Measurements from ENCODE around the gene PLA2G2C. TPM values are rescaled to one million over a fixed set of nuclear protein-coding genes. Genes with fewer than 3 reads are reported as not detected.

The PLA2G2C gene
- total and polyA plus RNA-seq, 2 donors (not counting 3 experiments of a cell fraction or from before 2014, with no cell fraction given): not detected

DNA sequence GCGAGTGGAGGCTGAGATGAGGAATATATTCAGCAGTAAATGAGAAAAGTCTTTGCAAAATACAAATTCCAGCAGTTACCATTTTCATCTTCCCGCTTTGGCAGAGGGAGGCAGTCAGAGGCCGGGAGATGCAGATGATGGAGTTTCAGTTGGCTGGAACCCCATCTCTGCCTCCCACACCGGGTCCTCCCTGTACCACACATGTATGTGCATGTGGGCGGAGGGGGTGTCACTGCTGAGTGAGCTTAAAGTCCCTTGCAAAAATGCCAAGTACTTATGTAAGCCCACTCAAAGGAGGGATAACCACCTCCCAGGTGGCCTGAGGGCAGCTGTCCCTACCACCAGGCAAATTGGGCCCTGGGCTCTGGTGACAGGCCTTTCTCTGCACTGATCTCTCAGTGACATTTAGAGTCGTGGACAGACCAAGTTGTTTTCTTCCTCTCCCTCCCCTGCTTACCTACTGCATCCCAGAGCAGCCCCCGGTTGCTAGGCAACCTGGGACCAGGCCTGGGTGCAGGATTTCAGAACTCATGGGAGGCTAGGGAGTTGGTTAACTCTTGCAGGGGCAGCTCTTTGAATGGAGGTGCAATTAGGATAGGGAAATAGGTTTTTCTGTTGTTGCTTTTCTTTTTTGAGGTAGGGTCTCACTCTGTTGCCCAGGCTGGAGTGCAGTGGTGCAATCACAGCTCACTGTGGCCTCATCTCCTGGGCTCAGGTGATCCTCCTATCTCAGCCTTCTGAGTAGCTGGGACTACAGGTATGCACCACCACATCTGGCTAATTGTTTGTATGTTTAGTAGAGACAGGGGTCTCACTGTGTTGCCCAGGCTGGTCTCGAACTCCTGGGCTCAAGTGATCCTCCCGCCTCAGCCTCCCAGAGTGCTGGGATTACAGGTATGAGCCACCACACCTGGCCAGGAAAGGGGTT, 17.5 kb downstream of the PLA2G2C start:
- Histone ChIP-seq H3K27me3 (ENCODE audit: control insufficient read depth in 2 of 2, insufficient read depth in 2 of 2, low read length in 2 of 2) (no peaks in the 10 kb centered on the region), H3K27ac (ENCODE audit: insufficient read depth, low read depth, low read length) (no peak overlapping the region), H3K4me2 (ENCODE audit: insufficient read depth, low read length) (no peak overlapping the region), H3K9me3 (replicated peaks; ENCODE audit: control insufficient read depth, insufficient read depth, low read length) (no peaks in the 10 kb centered on the region), H3K9ac (replicated peaks; ENCODE audit: extremely low read depth, insufficient read depth, low read length) (no peak overlapping the region), H4K20me1 (replicated peaks; ENCODE audit: control insufficient read depth, extremely low read depth, insufficient read depth, low read length) (no peaks in the 10 kb centered on the region), H3K79me2 (ENCODE audit: control insufficient read depth, insufficient read depth, low read length) (no peaks in the 10 kb centered on the region), H3K9me1 (replicated peaks; ENCODE audit: control insufficient read depth, extremely low read depth, insufficient read depth, low read length) (no peaks in the 10 kb centered on the region), H2AFZ (ENCODE audit: low read depth, low read length) (no peak overlapping the region), H3K36me3 (ENCODE audit: control insufficient read depth in 2 of 2, extremely low read depth in 1 of 2, insufficient read depth in 2 of 2, low read length in 2 of 2) (no peaks in the 10 kb centered on the region), H3K4me3 (replicated peaks in 1 of 3; ENCODE audit: insufficient read depth in 1 of 3, low read depth in 1 of 3, low read length in 3 of 3) (no peak overlapping the region), H3K4me1 (ENCODE audit: control insufficient read depth, extremely low read depth, insufficient read depth, low read length) (no peaks in the 10 kb centered on the region)
- intact Hi-C loops (cut with micrococcal nuclease): no loop called here
- ChIA-PET POLR2A (no interaction called here), CTCF (interaction anchor here (7.6 kb wide), 1 partner anchor 25 kb away, joined by 65 read pairs; no protein-coding TSS in a partner anchor)
- dilution Hi-C loops (cut with MboI; ENCODE audit: extremely low pct_ligation_motif_present, low sequenced_read_pairs): no loop called here
- no TSS peak for BruUV-seq (replicated peaks)
- no peak for FAIRE-seq
- TF ChIP-seq, protein P1, sequence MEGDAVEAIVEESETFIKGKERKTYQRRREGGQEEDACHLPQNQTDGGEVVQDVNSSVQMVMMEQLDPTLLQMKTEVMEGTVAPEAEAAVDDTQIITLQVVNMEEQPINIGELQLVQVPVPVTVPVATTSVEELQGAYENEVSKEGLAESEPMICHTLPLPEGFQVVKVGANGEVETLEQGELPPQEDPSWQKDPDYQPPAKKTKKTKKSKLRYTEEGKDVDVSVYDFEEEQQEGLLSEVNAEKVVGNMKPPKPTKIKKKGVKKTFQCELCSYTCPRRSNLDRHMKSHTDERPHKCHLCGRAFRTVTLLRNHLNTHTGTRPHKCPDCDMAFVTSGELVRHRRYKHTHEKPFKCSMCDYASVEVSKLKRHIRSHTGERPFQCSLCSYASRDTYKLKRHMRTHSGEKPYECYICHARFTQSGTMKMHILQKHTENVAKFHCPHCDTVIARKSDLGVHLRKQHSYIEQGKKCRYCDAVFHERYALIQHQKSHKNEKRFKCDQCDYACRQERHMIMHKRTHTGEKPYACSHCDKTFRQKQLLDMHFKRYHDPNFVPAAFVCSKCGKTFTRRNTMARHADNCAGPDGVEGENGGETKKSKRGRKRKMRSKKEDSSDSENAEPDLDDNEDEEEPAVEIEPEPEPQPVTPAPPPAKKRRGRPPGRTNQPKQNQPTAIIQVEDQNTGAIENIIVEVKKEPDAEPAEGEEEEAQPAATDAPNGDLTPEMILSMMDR (IDR thresholded peaks at IDR 0.05; ENCODE audit: extremely low read depth in 1 of 2, insufficient read depth in 1 of 2, low read depth in 1 of 2, low read length in 2 of 2): no peak
- TF ChIP-seq POLR2A (IDR thresholded peaks at IDR 0.05; ENCODE audit: low read depth, low read length): no peak
- TF ChIP-seq, protein P2, sequence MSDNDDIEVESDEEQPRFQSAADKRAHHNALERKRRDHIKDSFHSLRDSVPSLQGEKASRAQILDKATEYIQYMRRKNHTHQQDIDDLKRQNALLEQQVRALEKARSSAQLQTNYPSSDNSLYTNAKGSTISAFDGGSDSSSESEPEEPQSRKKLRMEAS (IDR thresholded peaks at IDR 0.05; ENCODE audit: insufficient read depth, insufficient read length): no peak
- no peak for DNase-seq (ENCODE audit: low read depth, low spot score)

DNA sequence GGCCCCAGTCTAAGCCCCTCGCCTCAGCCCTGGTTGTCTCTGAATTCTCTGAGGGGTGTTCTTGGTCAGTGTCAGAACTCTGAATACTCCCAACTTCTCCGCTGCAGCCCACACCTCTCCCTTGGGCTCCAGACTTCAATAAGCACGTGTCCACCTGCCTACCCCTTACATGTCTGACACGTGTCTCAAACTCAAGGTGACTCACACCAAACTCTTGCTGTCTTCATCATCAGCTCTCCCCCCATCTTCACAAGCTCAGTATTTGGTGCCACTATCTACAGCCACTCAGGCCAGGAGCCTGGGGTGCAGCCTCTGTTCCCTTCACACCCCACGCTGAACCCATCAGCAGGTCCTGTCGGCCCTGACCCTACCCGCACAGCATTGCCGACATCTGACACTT, 19.2 kb downstream of the PLA2G2C start:
- Histone ChIP-seq H3K4me3 (replicated peaks in 1 of 3; ENCODE audit: insufficient read depth in 1 of 3, low read depth in 1 of 3, low read length in 3 of 3) (no peak overlapping the region), H3K9me1 (replicated peaks; ENCODE audit: control insufficient read depth, extremely low read depth, insufficient read depth, low read length) (no peaks in the 10 kb centered on the region), H3K9ac (replicated peaks; ENCODE audit: extremely low read depth, insufficient read depth, low read length) (no peak overlapping the region), H3K27me3 (ENCODE audit: control insufficient read depth in 2 of 2, insufficient read depth in 2 of 2, low read length in 2 of 2) (no peaks in the 10 kb centered on the region), H3K4me2 (ENCODE audit: insufficient read depth, low read length) (no peak overlapping the region), H3K27ac (ENCODE audit: insufficient read depth, low read depth, low read length) (no peak overlapping the region), H4K20me1 (replicated peaks; ENCODE audit: control insufficient read depth, extremely low read depth, insufficient read depth, low read length) (no peaks in the 10 kb centered on the region), H3K36me3 (ENCODE audit: control insufficient read depth in 2 of 2, extremely low read depth in 1 of 2, insufficient read depth in 2 of 2, low read length in 2 of 2) (no peaks in the 10 kb centered on the region), H3K79me2 (ENCODE audit: control insufficient read depth, insufficient read depth, low read length) (no peaks in the 10 kb centered on the region), H3K9me3 (replicated peaks; ENCODE audit: control insufficient read depth, insufficient read depth, low read length) (no peaks in the 10 kb centered on the region), H2AFZ (ENCODE audit: low read depth, low read length) (no peak overlapping the region), H3K4me1 (ENCODE audit: control insufficient read depth, extremely low read depth, insufficient read depth, low read length) (no peaks in the 10 kb centered on the region)
- ChIA-PET POLR2A (no interaction called here), CTCF (interaction anchor here (0.9 to 7.6 kb wide), 2 partner anchors 14 to 27 kb away, joined by 3 to 65 read pairs; no protein-coding TSS in a partner anchor)
- dilution Hi-C loops (cut with MboI; ENCODE audit: extremely low pct_ligation_motif_present, low sequenced_read_pairs) (no loop called here), intact Hi-C loops (cut with micrococcal nuclease) (no loop called here)
- FAIRE-seq (no peak), DNase-seq (ENCODE audit: low read depth, low spot score) (no peak)
- no TSS peak for BruUV-seq (replicated peaks)
- no peak for TF ChIP-seq JUN (IDR thresholded peaks at IDR 0.05; ENCODE audit: borderline replicate concordance, insufficient read depth, insufficient read length, low read depth)
- TF ChIP-seq FOS (IDR thresholded peaks at IDR 0.05; ENCODE audit: borderline replicate concordance, insufficient read depth, low read length): no peak
- no peak for TF ChIP-seq GATA2 (IDR thresholded peaks at IDR 0.05; ENCODE audit: insufficient read depth, insufficient read length, low read depth, low read length)
- no peak for TF ChIP-seq MYC (IDR thresholded peaks at IDR 0.05; ENCODE audit: low read depth, low read length)
- TF ChIP-seq POLR2AphosphoS5 (IDR thresholded peaks at IDR 0.05; ENCODE audit: insufficient read depth, low read depth, low read length): no peak
- TF ChIP-seq EZH2 (IDR thresholded peaks at IDR 0.05; ENCODE audit: borderline replicate concordance, low read depth, low read length, severe bottlenecking): no peak
- TF ChIP-seq, protein P2 (IDR thresholded peaks at IDR 0.05; ENCODE audit: insufficient read depth, insufficient read length): no peak
- no peak for TF ChIP-seq POLR2A (IDR thresholded peaks at IDR 0.05; ENCODE audit: low read depth, low read length)
- TF ChIP-seq, protein P1 (IDR thresholded peaks at IDR 0.05; ENCODE audit: extremely low read depth in 1 of 2, insufficient read depth in 1 of 2, low read depth in 1 of 2, low read length in 2 of 2): no peak

Data from endothelial cell of umbilical vein (primary cell).